ENCODE measurements around the gene SLC19A1.

Gene SLC19A1

GRCh38 chr21:45560106-45561021 lies 18.1 kb upstream of the SLC19A1 start:
- DNase-seq (ENCODE audit: low read depth): no peak
- H3K4me3 ChIP-seq (ENCODE audit: low read depth, low read length): no peak overlapping the region

- DNase-seq (ENCODE audit: low read depth): no peak
- H3K4me3 ChIP-seq (ENCODE audit: low read depth, low read length): no peak overlapping the region
These were observed 17.2 kb upstream of the SLC19A1 start for GRCh38 chr21:45559216-45560105.

GRCh38 chr21:45558044-45558721 lies 15.9 kb upstream of the SLC19A1 start:
- H3K4me3 ChIP-seq (ENCODE audit: low read depth, low read length): no peak overlapping the region

GRCh38 chr21:45557616-45558043 lies 15.4 kb upstream of the SLC19A1 start:
- no peak for DNase-seq (ENCODE audit: low read depth)
- H3K4me3 ChIP-seq (ENCODE audit: low read depth, low read length): no peak overlapping the region

More at GRCh38 chr21:45558044-45558721, 15.9 kb upstream of the SLC19A1 start:
- no peak for DNase-seq (ENCODE audit: low read depth)

- no peak overlapping the region for H3K4me3 ChIP-seq (ENCODE audit: low read depth, low read length)
- DNase-seq (ENCODE audit: low read depth): no peak
These were observed 14.7 kb upstream of the SLC19A1 start for GRCh38 chr21:45556645-45557615.

GRCh38 chr21:45556302-45556644 lies 14.0 kb upstream of the SLC19A1 start:
- no peak for DNase-seq (ENCODE audit: low read depth)
- H3K4me3 ChIP-seq (ENCODE audit: low read depth, low read length): peak overlapping the region; percentile 46

- DNase-seq (ENCODE audit: low read depth): peak; percentile 43
- H3K4me3 ChIP-seq (ENCODE audit: low read depth, low read length): peak overlapping the region; percentile 46
These were observed 13.5 kb upstream of the SLC19A1 start for GRCh38 chr21:45555557-45556301.

GRCh38 chr21:45555251-45555556 lies 13.0 kb upstream of the SLC19A1 start:
- peak overlapping the region; percentile 46 for H3K4me3 ChIP-seq (ENCODE audit: low read depth, low read length)
- no peak for DNase-seq (ENCODE audit: low read depth)

- no peak for DNase-seq (ENCODE audit: low read depth)
- peak overlapping the region; percentile 60 for H3K4me3 ChIP-seq (ENCODE audit: low read depth, low read length)
These were observed 12.4 kb upstream of the SLC19A1 start for GRCh38 chr21:45554477-45555175.

- DNase-seq (ENCODE audit: low read depth): no peak
- H3K4me3 ChIP-seq (ENCODE audit: low read depth, low read length): no peak overlapping the region
These were observed 10.6 kb upstream of the SLC19A1 start for GRCh38 chr21:45552696-45553391.

GRCh38 chr21:45551783-45552695 lies 9.8 kb upstream of the SLC19A1 start:
- no peak for DNase-seq (ENCODE audit: low read depth)

GRCh38 chr21:45551316-45551715 lies 9.1 kb upstream of the SLC19A1 start:
- peak; percentile 40 for DNase-seq (ENCODE audit: low read depth)
- no peak overlapping the region for H3K4me3 ChIP-seq (ENCODE audit: low read depth, low read length)

More at GRCh38 chr21:45551783-45552695, 9.8 kb upstream of the SLC19A1 start:
- H3K4me3 ChIP-seq (ENCODE audit: low read depth, low read length): no peak overlapping the region

GRCh38 chr21:45550522-45551210 lies 8.4 kb upstream of the SLC19A1 start:
- no peak overlapping the region for H3K4me3 ChIP-seq (ENCODE audit: low read depth, low read length)

GRCh38 chr21:45549626-45550463 lies 7.6 kb upstream of the SLC19A1 start:
- H3K4me3 ChIP-seq (ENCODE audit: low read depth, low read length): no peak overlapping the region

More at GRCh38 chr21:45550522-45551210, 8.4 kb upstream of the SLC19A1 start:
- no peak for DNase-seq (ENCODE audit: low read depth)

More at GRCh38 chr21:45549626-45550463, 7.6 kb upstream of the SLC19A1 start:
- DNase-seq (ENCODE audit: low read depth): no peak

All from skeletal muscle cell (primary cell).